ENCODE data around the gene FAM83C.

The FAM83C gene

GRCh38 chr20:35240083-35240810, 52.0 kb downstream of the FAM83C start:
- in situ Hi-C loops (cut with MboI; ENCODE audit: low sequenced_read_pairs), result no loop called here

- in situ Hi-C loops (cut with MboI; ENCODE audit: low sequenced_read_pairs), result no loop called here
These were observed 53.5 kb downstream of the FAM83C start for GRCh38 chr20:35238735-35239134.

GRCh38 chr20:35238170-35238569, 54.1 kb downstream of the FAM83C start:
- in situ Hi-C loops (cut with MboI; ENCODE audit: low sequenced_read_pairs), result no loop called here

- in situ Hi-C loops (cut with MboI; ENCODE audit: low sequenced_read_pairs), result no loop called here
These were observed 54.7 kb downstream of the FAM83C start for GRCh38 chr20:35237486-35237885.

- in situ Hi-C loops (cut with MboI; ENCODE audit: low sequenced_read_pairs), result no loop called here
These were observed 56.3 kb downstream of the FAM83C start for GRCh38 chr20:35235881-35236280.
